G401.6 (cell line): ENCODE data around the gene SF1.

ENCODE experiments used
- FAIRE-seq: peaks from 2 replicates; lab custom pipeline; 2012; peaks lifted over from hg19 to GRCh38; lab: Jason Lieb, UNC

The SF1 gene

GRCh38 chr11:64801561-64802369 lies 23.4 kb upstream of the SF1 start:
- no peak for FAIRE-seq

DNA sequence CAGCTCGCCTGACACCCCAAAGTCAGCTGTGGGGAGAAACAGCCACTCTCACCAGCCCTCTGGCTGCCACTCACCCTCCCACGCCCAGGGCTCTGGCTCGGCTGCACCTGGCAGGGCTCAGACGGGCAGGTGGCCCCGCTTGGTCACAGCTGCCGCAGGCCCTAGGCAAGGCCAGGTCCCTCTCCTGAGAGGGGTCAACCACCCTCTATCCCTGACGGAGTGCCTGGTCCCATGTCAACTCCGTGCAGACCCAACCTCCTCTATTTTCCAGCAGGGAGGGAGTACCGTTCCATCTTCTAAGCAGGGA lies 22.8 kb upstream of the SF1 start:
- FAIRE-seq: no peak

- no peak for FAIRE-seq
Measured at GRCh38 chr11:64800303-64801157, 22.2 kb upstream of the SF1 start.

GRCh38 chr11:64799623-64800302 lies 21.4 kb upstream of the SF1 start:
- FAIRE-seq: no peak

DNA sequence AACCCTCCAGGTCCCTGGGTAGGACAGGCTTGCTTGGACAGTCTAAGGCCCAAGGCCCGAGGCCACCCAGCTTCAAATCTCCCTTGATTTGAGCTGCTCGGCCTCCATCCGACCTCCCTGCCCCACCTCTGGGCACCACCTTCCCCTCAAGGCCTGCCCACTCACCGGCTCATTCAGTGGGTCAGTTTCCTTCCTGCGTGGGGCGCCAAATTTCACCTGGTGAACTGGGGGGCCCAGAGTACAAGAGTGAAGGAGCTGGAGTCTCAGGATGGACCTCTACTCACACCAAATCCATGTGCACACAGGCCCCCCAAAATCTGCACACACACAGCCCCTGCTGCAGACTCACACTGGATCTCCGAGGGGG lies 20.9 kb upstream of the SF1 start:
- no peak for FAIRE-seq

DNA sequence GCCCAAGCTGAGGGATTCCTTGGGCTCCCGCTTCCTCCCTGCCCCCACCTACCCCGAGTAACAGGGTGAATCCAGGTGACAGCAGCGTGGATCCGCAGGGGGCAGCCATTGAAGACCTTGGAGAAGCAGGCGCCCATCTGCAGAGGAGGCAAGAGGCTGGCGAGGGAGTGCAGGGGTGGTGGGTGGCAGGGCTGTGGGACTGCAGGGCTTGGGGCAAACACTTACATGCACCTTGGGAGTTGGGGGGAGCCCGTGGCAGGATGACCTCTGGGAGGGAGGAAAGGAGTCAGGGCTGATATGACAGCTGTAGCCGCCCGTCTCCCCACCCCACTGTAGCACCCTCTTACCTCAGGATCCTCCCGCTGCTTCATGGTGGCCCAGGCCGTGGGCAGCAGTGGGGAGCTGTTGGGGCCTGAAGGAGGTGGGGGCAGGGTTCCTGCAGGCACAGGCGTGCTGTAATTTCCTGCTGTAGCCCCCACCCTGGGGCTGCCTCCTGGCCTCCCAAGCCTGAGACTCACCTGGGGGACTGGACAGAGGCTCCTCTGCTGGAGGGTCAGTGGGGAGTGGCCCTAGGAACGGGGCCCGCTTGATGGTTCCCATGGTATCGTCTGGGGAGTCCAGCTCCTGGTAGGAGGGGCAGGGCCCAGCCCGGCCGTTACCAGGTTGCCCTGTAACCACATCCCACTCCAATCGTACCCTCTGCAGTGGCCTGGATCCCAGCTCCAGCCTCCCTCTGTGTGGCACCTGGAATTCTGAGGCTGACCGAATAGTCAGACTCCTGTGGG lies 18.6 kb upstream of the SF1 start:
- no peak for FAIRE-seq

DNA sequence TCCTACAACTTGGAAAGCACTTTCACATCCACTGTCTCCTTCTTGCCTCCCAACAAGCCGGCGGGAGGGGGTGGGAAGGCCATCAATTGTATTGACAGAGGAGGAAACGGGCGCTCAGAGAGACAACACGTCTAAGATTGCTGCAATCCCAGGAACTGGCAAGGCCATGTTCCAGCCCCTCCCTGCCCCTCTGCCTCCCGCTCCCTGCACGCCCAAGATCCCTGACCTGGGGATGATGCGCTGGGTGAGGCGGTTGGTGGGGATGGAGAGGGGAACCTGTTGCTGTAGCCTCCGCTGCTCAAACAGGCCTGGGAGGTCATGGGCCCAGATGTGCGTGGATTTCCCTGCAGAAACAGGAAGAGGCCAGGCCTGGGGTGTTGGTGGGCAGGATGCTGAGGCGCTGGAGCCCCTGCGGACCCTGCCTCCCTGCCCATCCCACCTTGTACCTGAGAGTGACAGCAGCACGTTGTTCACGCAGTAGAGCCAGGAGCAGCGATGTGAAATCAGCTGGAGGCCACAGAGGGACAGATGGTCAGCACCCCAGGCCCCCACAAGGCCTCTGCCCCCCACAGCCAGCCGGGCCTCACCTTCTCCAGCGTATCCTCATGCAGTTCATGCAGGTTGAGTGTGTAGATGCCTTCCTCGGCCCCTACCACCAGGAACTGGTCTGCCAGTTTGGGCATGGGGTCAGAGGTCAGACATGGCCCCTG lies 17.9 kb upstream of the SF1 start:
- no peak for FAIRE-seq

GRCh38 chr11:64794526-64794925 lies 16.2 kb upstream of the SF1 start:
- no peak for FAIRE-seq

- no peak for FAIRE-seq
Measured at GRCh38 chr11:64793271-64794160, 15.2 kb upstream of the SF1 start.

DNA sequence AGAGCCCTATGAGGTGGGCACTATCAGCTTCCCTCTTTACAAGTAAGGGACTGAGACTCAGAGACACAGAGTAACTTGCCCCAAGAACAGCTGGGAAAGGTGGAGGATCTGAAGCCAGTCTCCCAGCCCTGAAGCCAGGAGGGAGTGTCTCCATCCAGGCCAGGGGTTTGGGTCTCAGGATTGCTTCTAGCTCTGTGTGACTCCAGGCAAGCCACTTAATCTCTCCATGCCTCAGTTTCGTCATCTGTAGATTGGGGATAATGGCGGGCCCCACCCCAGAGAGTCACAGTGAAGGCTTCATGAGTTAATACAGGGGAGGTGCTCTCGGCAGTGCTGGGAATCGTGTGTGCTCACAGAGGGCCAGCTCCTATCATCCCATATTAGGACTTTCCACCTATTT lies 14.1 kb upstream of the SF1 start:
- FAIRE-seq: no peak

GRCh38 chr11:64791781-64792291 lies 13.5 kb upstream of the SF1 start:
- no peak for FAIRE-seq

- FAIRE-seq: no peak
Measured at GRCh38 chr11:64790205-64791095, 12.1 kb upstream of the SF1 start.

- FAIRE-seq: no peak
Measured at GRCh38 chr11:64789331-64790204, 11.2 kb upstream of the SF1 start.

DNA sequence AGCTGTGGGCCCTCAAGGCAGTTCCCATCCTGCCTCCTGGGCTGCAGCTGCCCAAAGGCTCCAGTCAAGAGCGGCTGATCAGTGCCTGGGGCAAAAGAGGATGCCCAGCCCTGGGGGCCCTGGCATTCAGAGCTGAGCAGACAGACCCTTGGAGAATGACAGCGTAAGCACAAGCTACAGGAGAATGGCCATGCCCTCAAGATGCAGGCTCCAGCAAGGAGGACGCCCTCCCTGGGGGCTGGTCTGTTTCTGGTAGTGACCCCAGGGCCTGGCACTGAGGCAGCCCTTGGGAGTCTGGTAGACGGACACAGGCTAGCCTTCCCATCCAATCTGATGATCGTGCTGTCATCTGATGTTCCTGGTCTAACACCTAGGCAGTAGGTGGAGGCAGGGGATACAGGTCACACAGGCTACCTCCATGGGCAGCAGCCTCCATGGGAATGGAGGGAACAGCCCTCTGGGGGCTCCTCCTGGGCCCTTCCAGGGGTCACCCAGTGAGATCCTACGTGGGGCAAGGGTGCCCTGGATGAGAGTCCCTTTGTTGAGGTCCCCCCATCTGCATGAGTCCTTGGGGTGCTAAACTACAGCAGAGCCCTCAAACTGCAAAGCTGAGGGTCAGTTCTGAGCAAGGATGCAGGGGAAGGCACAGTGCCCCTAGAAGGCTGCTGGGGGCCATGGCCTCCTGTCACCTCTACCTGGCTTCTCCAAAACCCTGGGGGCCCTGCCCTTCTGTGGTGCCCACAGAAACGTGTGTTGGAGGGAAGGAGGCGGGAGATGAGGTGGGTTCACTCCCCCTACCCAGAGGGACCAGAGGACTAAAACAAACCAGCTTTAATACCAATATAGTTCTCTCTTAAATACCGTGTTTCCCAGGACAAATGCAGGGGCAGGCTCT lies 10.2 kb upstream of the SF1 start:
- FAIRE-seq: no peak

GRCh38 chr11:64787526-64788320 lies 9.4 kb upstream of the SF1 start:
- FAIRE-seq: peak; percentile 8

DNA sequence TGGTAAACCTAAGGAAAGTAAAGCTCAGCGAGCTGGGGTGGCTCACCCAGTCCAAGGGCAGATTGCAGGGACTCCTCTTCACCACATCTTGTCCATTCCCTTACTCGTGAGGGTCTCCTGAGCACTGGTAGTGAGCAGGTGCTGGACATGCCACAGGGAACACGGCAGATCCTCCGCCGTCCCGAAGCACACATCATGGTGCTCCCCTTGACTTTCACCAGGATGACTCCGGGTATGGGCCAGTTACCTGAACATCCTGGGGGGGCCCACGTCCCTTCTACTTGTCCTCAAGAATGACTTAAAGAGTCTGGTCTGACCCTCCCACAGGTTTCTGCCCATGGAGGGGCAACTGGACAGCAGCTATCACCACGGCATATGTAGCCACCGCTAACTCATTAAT lies 8.0 kb upstream of the SF1 start:
- FAIRE-seq: no peak
